CD4-positive, alpha-beta T cell treated with Interleukin-12 subunit alpha and Interleukin-12 subunit beta, for 1 hour (primary cell): ENCODE data around the gene SLC7A7.
"Not testable (repeated sequence)": the region's sequence is repeated elsewhere in the genome, so short reads cannot be mapped to it uniquely, and the experiment has no call there.

Source experiments
- DNase-seq: peaks from one replicate; pipeline ENCODE4 v3.0.0-alpha.2; 2020

The SLC7A7 gene

GRCh38 chr14:22786685-22787084 lies 28.6 kb downstream of the SLC7A7 start:
- DNase-seq, result no peak

GRCh38 chr14:22781301-22781991 lies 33.8 kb downstream of the SLC7A7 start:
- DNase-seq, result no peak

- DNase-seq, result no peak
These were observed 34.3 kb downstream of the SLC7A7 start for GRCh38 chr14:22780941-22781300.

- DNase-seq, result no peak
These were observed 35.0 kb downstream of the SLC7A7 start for GRCh38 chr14:22780105-22780679.

- no peak for DNase-seq
These were observed 37.2 kb downstream of the SLC7A7 start for GRCh38 chr14:22778084-22778483.

- DNase-seq, result not testable (repeated sequence)
These were observed 38.4 kb downstream of the SLC7A7 start for GRCh38 chr14:22776849-22777248.

GRCh38 chr14:22776215-22776614 lies 39.0 kb downstream of the SLC7A7 start:
- no peak for DNase-seq

- no peak for DNase-seq
These were observed 41.1 kb downstream of the SLC7A7 start for GRCh38 chr14:22774011-22774706.

GRCh38 chr14:22773162-22774010 lies 41.8 kb downstream of the SLC7A7 start:
- DNase-seq, result no peak

- no peak for DNase-seq
These were observed 42.5 kb downstream of the SLC7A7 start for GRCh38 chr14:22772725-22773124.

- DNase-seq, result no peak
These were observed 44.6 kb downstream of the SLC7A7 start for GRCh38 chr14:22770481-22771187.

GRCh38 chr14:22769369-22769768 lies 45.9 kb downstream of the SLC7A7 start:
- no peak for DNase-seq

- no peak for DNase-seq
These were observed 46.3 kb downstream of the SLC7A7 start for GRCh38 chr14:22768947-22769346.

- DNase-seq, result no peak
These were observed 48.0 kb downstream of the SLC7A7 start for GRCh38 chr14:22767323-22767589.

- peak; percentile 97 for DNase-seq
These were observed 48.5 kb downstream of the SLC7A7 start, which contains the start of gene OXA1L for GRCh38 chr14:22766457-22767322. Gene OXA1L, plus strand, starts transcription at chr14:22766688. Its CDS starts 14 bp downstream, at chr14:22766702.

- DNase-seq, result no peak
These were observed 50.9 kb downstream of the SLC7A7 start for GRCh38 chr14:22764382-22764781.

GRCh38 chr14:22761734-22762133 lies 53.5 kb downstream of the SLC7A7 start:
- no peak for DNase-seq

GRCh38 chr14:22757972-22758650 lies 57.1 kb downstream of the SLC7A7 start:
- not testable (repeated sequence) for DNase-seq

- DNase-seq, result no peak
These were observed 61.6 kb downstream of the SLC7A7 start for GRCh38 chr14:22753586-22753985.

GRCh38 chr14:22752422-22752821 lies 62.8 kb downstream of the SLC7A7 start:
- DNase-seq, result no peak

GRCh38 chr14:22748631-22749068 lies 66.6 kb downstream of the SLC7A7 start:
- no peak for DNase-seq
